Stimulated activated CD8-positive, alpha-beta memory T cell treated with anti-CD3 and anti-CD28 coated beads, Interleukin-7, amount 100 ng/mL, for 24 hours (primary cell): ENCODE measurements around the gene DNAH10.

Source experiments
- DNase-seq: peaks from one replicate; pipeline ENCODE4 v3.0.0-alpha.2; 2020; ENCODE audit warnings: low read depth

The DNAH10 gene

GRCh38 chr12:123761841-123762714 is at the start of gene DNAH10:
TSS of gene DNAH10 (plus strand) at chr12:123762301. CDS start at chr12:123762337, 36 bp downstream.
- DNase-seq, result no peak

DNA sequence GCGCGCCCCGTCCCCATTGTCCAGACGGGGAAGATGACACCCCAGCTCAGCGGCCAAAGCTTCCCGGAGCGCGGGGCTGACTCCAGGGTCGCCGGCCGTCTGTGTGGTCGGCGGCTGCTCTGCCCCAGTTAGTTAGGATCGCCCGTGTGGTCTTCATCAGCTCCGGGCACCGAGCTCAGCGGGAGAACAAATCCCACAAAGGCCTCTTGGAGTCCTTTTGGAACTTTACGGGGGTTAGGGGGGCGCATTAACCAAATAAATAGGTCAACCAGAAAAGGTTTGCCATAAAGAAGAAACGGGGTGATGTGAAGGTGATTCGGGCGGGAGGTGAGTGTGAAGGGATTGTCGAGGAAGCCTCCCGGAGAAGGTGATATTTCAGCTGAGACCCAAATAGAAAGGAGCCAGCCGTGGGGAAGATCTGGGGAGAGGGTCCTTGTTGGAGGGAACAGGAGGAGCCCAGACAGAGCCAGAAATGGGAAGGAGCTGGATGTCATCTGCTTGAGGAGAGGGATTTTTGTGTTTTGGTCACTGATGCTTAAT is 49.3 kb upstream of the DNAH10 start:
- DNase-seq, result no peak

DNA sequence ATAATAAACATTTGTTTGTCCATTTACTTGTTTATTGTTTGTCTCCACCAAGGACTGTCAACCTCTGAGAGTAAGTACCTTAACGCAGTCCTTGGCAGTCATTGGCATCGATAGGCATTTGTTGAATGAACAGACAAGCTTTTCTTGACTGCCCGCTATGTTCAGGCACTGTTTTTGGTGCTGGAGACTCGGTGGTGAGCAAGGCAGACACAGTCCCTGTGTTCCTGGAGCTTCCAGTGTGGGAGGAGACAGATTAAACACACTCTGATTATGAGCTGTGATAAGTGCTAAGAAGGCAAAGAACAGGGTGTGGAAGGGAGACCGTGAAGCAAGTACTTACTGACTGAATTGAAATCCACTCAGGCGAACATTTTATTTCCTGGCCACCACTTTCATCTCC is 48.7 kb upstream of the DNAH10 start:
- no peak for DNase-seq

- DNase-seq, result no peak
Observed at GRCh38 chr12:123713823-123714585, 48.1 kb upstream of the DNAH10 start.

GRCh38 chr12:123715195-123715594 is 46.9 kb upstream of the DNAH10 start:
- DNase-seq, result no peak

DNA sequence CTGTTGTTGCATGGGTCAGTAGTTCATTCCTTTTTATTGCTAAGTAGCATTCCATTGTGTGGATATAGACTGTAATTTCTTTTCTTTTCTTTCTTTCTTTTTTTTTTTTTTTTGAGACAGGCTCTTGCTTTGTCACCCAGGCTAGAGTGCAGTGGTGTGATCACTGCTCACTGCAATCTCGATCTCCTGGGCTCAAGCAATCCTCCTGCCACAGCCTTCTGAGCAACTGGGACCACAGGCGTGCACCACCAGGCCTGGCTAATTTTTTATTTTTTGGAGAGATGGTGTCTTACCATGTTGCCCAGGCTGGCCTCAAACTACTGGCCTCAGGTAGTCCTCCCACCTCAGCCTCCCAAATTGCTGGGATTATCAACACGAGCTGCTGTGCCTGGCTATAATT is 44.8 kb upstream of the DNAH10 start:
- no peak for DNase-seq

DNA sequence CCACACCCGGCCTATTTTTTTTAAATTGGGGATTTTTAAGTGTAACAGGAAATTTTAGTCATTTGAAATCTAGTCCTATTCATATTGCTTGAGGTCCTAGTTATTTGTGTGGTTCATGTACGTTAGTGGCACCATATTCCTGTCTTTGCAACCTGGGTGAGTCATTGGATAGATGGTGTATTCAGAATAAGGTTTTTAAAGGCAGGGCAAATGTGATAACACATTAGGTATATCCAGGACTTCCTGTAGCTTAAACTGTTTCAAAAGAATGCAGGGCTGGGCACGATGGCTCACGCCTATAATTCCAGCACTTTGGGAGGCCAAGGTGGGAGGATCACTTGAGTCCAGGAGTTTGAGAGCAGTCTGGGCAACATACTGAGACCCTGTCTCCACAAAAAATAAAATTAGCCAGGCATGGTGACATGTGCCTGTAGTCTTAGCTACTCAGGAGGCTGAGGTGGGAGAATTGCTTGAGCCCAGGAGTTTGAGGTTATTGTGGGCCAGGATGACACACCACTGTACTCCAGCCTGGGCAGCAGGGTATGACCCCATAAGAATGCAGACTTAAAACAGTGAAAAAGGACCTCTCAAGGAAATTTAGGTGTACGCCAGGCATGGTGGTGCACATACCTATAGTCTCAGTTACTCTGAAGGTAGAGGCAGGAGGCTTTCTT is 41.8 kb upstream of the DNAH10 start:
- no peak for DNase-seq

GRCh38 chr12:123721245-123721644 is 40.9 kb upstream of the DNAH10 start:
- no peak for DNase-seq

- DNase-seq, result no peak
Observed at GRCh38 chr12:123723011-123723410, 39.1 kb upstream of the DNAH10 start.

- no peak for DNase-seq
Observed at GRCh38 chr12:123723765-123724164, 38.3 kb upstream of the DNAH10 start.

DNA sequence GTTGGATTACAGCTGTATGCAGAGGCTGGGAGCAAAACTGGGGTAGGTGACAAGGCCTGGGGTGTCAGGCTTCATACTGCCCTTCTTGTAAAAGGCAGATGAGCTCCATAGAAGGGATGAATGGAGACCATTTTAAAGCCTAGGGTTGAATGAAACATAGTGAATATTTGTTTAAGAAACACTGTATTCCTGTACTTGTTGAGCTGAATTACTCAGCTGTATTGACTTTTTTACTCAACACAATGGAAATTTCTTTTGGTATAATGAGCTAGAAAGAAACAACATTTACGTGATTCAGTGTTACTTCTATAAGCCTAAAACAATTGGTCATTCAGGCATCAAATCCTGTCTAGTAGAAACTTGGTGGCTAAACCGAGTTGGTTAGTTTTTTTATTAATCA is 35.9 kb upstream of the DNAH10 start:
- no peak for DNase-seq

- no peak for DNase-seq
Observed at GRCh38 chr12:123726962-123727361, 35.1 kb upstream of the DNAH10 start.

GRCh38 chr12:123727878-123728277 is 34.2 kb upstream of the DNAH10 start:
- DNase-seq, result no peak

- DNase-seq, result no peak
Observed at GRCh38 chr12:123731596-123731995, 30.5 kb upstream of the DNAH10 start.

DNA sequence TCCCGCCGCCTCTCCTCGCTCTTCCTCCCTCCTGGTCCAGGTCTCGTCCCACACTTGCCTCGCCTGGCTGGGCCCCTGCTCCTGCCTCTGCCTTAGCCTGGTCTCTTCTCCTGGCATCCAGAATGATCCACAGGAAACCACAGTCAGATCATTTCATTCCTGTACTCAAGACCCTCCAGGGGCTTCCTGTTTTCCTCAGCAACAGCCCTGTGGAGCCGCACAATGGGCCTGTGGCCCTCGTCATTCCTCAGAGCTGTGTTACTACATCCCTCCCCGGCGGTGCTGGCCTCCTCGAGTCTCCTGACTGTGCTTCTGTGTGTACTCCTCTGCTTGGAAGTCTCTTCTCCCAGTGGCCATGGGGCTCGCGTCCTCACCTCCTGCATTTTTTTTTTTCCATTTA is 29.9 kb upstream of the DNAH10 start:
- no peak for DNase-seq

GRCh38 chr12:123733229-123733628 is 28.9 kb upstream of the DNAH10 start:
- DNase-seq, result no peak

GRCh38 chr12:123734268-123734667 is 27.8 kb upstream of the DNAH10 start:
- DNase-seq, result no peak

DNA sequence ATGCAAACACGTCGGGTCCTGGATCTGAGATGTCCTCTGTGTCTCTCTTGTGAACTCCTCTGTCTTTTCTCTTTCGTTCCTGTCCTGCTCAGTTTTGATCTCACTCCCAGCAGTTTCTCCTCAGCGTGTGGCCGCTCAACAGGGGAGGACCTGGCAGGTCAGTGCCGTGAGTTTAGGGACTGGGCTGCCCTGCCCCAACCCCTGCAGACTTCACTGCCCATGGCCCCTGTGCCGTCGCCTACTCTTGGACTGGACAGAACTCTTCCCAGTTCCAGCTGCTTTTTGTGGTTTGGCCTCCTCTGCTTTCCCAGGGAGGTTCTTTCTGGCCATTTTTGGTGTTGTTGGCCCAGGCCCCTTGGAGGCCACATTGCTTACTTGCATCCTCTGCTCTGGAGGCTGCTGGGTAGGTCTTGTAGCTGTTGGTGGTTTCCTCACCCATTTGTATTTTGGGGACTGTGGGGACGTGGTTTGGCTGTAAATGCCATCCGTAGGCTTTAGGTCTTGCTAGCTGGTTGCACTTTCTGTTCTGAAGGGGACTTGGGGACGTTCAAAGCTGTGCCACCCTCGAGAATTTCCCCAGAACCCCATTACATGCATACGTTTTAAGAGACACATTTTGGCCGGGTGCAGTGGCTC is 20.0 kb upstream of the DNAH10 start:
- no peak for DNase-seq

DNA sequence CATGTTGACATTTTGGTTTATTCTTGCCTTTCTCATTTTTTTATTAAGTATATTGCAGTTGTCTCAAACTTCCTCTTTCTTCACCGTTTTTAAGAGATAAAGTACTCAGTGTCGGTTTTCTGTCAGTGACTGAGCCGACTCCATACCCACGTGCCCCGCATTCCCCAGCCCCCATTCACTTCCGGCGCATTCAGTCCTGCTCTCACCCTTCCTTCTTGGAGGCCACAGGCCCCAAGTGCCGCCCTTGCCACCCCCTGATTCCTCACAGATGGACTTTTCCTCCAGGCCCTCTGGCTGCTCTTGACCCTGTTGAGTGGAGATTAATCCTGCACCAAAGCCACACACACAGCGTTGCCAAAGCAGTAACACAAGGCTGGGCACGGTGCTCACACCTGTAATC is 19.1 kb upstream of the DNAH10 start:
- DNase-seq, result no peak

- no peak for DNase-seq
Observed at GRCh38 chr12:123744836-123745235, 17.3 kb upstream of the DNAH10 start.

- DNase-seq, result no peak
Observed at GRCh38 chr12:123747309-123747708, 14.8 kb upstream of the DNAH10 start.

GRCh38 chr12:123748161-123748560 is 13.9 kb upstream of the DNAH10 start:
- no peak for DNase-seq
